ENCODE data around the gene RAB36.

DNA sequence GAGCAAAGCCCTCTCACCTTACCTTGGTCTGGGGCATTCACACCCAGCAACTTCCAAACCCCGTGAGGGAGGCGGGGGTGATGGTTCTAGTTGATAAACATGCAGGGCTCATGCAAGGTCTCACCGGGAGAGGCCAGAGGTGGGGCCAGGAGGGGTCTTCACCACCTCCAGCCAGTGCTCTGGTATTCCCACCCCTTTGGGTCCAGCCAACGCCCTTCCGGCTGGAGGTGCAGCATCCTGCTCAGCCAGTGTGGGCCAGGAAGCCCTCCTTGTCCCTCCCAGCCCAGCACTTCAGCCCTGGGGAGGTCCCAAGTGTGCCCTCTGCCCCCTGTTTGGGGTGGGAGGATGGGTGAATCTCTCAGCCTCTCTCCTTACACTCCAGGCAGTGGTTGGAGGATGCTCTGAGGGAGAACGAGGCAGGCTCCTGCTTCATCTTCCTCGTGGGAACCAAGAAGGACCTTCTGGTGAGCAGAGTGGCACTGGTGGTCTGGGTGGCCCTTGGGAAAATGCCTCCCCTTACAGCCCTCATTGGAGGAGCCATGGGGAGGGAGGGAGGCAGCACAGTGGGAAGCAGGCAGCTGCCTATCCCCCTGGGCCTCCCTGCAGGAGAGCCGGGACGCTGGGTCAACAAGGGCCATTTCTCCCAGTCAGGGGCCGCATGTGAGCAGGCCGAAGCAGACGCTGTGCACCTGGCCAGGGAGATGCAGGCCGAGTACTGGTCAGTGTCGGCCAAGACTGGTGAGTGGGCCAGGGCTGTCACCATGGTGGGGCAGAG, 13.4 kb downstream of the RAB36 start:
- TF ChIP-seq, protein P1, sequence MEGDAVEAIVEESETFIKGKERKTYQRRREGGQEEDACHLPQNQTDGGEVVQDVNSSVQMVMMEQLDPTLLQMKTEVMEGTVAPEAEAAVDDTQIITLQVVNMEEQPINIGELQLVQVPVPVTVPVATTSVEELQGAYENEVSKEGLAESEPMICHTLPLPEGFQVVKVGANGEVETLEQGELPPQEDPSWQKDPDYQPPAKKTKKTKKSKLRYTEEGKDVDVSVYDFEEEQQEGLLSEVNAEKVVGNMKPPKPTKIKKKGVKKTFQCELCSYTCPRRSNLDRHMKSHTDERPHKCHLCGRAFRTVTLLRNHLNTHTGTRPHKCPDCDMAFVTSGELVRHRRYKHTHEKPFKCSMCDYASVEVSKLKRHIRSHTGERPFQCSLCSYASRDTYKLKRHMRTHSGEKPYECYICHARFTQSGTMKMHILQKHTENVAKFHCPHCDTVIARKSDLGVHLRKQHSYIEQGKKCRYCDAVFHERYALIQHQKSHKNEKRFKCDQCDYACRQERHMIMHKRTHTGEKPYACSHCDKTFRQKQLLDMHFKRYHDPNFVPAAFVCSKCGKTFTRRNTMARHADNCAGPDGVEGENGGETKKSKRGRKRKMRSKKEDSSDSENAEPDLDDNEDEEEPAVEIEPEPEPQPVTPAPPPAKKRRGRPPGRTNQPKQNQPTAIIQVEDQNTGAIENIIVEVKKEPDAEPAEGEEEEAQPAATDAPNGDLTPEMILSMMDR (IDR thresholded peaks at IDR 0.05; ENCODE audit: poor library complexity): no peak
- TF ChIP-seq EZH2 (IDR thresholded peaks at IDR 0.05; ENCODE audit: borderline replicate concordance): no peak
